VCaP (cell line): ENCODE results near the gene CSAD.

Source experiments
- H3K27ac ChIP-seq: fragments of 450-650 bp; 2 replicates; pipeline ENCODE4 v1.5.1; 2017
- TF ChIP-seq, protein P1 (sequence below): fragments of 450-650 bp; conservative IDR thresholded peaks from 2 replicates; pipeline ENCODE4 v1.5.1; 2017; ENCODE audit warnings: mild to moderate bottlenecking, moderate library complexity

The CSAD gene

DNA sequence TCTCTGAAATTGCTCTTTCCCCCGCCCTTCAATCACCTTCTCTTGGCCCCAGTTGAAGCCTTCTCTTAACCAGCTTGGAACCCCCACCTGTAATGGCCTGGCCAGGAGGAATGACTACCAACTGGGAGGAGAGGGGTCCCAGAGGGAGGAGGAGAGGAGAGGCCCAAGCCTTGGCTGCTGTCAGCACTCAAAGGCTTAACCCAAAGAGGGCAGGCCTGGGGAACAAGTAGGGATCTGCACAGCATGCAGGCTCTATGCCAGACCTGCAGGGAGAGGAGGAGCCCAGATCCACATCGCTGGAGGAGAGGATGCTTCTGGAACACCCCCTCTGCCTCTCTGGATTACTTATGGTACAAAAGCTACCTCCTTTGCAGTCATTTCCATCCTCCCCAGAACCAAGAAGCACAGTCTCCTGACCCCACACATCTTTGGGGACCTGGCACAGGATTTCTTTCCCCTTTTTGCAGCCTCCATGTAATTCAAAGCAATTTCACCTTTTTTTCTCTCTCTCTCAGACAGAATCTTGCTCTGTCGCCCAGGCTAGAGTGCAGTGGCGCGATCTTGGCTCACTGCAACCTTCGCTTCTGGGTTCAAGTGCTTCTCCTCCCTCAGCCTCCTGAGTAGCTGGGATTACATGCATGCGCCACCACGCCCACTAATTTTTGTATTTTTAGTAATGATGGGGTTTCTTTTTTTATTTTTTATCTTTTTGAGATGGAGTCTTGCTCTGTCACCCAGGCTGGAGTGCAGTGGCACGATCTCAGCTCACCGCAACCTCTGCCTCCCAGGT is 45.1 kb upstream of the CSAD start:
- no peak overlapping the region; the same call in 1 of the 2 replicates for H3K27ac ChIP-seq
- TF ChIP-seq, protein P1, sequence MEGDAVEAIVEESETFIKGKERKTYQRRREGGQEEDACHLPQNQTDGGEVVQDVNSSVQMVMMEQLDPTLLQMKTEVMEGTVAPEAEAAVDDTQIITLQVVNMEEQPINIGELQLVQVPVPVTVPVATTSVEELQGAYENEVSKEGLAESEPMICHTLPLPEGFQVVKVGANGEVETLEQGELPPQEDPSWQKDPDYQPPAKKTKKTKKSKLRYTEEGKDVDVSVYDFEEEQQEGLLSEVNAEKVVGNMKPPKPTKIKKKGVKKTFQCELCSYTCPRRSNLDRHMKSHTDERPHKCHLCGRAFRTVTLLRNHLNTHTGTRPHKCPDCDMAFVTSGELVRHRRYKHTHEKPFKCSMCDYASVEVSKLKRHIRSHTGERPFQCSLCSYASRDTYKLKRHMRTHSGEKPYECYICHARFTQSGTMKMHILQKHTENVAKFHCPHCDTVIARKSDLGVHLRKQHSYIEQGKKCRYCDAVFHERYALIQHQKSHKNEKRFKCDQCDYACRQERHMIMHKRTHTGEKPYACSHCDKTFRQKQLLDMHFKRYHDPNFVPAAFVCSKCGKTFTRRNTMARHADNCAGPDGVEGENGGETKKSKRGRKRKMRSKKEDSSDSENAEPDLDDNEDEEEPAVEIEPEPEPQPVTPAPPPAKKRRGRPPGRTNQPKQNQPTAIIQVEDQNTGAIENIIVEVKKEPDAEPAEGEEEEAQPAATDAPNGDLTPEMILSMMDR: no peak

- H3K27ac ChIP-seq: peak overlapping the region; percentile 35; the same call in 1 of the 2 replicates
- TF ChIP-seq, protein P1: no peak
Observed at GRCh38 chr12:53224897-53225634, 44.3 kb upstream of the CSAD start.

GRCh38 chr12:53224061-53224896 is 43.6 kb upstream of the CSAD start:
- peak overlapping the region; percentile 35; the same call in 1 of the 2 replicates for H3K27ac ChIP-seq
- TF ChIP-seq, protein P1: peak; percentile 38; the same call in 1 of the 2 replicates

DNA sequence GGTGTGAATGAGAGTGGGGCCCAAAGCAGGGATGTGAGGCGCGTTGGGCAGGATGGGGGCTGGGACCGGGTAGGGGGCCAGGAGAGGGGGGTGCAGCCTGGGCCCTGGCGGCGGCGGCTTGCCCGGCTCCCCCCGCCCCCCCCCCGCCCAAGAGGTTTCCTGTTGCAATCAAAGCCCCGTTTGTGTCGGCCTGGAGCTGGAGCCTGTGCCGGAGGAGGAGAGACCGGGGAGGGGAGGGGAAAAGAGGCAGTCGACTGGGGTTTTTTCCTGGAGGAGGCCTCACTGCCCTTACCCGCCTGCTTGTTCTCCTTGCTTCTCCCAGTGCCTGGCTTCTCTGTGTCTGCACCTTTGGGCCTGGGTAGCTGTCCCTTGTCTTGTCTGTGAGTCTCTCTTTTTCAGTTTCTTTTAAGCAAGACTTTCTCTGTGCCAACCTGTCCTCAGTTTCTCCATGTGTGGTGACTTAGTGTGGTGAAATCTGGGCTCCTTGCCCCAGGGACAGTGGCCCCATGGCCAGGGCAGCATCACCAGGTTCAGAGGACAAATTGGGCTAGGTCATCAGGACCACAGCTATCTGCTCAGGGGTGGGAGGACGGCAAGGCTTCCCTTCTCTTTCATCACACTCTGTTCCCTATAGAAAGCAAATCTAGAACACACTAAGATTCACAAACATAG is 42.8 kb upstream of the CSAD start:
- H3K27ac ChIP-seq: no peak overlapping the region
- TF ChIP-seq, protein P1: no peak

- TF ChIP-seq, protein P1: no peak
- peak overlapping the region; percentile 94 for H3K27ac ChIP-seq
Observed at GRCh38 chr12:53222806-53223261, 42.1 kb upstream of the CSAD start.

- H3K27ac ChIP-seq: peak overlapping the region; percentile 94
- TF ChIP-seq, protein P1: no peak
Observed at GRCh38 chr12:53222170-53222721, 41.5 kb upstream of the CSAD start.
